GM12801 (cell line): Measurements from ENCODE around the gene RRAD.

ENCODE experiments used
- TF ChIP-seq, protein P1 (sequence below): IDR thresholded peaks from one replicate; pipeline ENCODE4 v1.5.1; 2011; ENCODE audit warnings: control low read depth; ENCODE audit not compliant: insufficient read length; ENCODE audit errors: extremely low read depth

RRAD gene

DNA sequence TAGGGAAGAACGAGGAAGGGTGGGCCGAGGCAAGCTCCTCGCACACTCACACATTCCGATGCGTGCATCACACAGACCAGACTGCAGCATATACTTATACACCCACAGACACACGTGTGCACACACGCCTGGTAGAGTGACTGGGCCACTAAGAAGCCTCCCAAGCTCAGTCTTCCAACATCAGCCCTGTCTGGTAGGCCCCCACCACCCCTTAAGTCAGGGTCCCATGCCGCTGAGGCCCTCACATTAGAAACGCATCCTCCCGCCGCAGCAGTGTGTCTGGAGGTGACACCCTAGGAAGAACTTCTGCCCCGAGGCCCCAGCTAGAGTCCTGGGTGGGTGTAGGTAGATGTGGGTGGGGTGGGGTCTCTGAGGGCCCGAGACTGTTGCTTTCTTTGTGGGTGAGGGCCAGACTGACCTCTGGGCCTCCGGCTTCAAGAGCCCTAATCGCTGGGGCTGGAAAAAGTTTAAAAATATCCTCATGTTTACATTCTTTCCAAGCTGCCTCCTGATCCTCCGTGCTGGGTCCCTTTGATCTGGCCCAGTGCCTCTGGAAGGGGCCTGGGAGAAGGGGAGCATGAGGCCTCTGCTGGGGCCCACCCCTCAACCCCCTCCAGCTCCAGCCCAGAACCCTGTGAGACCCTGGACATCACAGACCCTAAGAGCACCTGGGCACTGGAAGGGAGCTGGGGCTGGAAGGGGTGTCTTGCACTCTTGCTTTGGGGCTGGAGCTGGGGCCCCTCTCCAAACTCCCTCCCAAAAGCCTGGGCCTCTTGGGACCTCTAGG, 20.3 kb downstream of the RRAD start:
- TF ChIP-seq, protein P1, sequence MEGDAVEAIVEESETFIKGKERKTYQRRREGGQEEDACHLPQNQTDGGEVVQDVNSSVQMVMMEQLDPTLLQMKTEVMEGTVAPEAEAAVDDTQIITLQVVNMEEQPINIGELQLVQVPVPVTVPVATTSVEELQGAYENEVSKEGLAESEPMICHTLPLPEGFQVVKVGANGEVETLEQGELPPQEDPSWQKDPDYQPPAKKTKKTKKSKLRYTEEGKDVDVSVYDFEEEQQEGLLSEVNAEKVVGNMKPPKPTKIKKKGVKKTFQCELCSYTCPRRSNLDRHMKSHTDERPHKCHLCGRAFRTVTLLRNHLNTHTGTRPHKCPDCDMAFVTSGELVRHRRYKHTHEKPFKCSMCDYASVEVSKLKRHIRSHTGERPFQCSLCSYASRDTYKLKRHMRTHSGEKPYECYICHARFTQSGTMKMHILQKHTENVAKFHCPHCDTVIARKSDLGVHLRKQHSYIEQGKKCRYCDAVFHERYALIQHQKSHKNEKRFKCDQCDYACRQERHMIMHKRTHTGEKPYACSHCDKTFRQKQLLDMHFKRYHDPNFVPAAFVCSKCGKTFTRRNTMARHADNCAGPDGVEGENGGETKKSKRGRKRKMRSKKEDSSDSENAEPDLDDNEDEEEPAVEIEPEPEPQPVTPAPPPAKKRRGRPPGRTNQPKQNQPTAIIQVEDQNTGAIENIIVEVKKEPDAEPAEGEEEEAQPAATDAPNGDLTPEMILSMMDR = no peak

DNA sequence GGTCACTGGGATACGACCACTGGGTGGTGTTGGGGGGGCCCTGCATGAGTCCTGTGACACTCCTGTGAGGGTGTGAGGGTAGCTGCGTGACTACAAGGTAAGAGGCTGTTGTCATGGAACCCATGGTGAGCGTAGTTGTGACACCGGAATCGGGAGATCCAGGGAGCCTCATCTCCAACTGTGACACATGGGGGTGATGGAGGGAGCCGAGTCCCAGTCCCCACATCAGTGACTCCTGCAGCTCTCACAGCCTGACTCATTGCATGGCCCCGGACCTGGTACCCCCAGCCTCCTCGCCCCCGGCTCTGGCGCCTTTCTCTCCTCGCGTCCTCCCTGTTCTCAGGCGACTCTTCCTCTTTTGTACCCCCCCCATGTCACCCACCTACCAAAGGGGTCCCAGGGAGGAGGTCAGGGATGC, 20.9 kb downstream of the RRAD start:
- TF ChIP-seq, protein P1 = no peak

DNA sequence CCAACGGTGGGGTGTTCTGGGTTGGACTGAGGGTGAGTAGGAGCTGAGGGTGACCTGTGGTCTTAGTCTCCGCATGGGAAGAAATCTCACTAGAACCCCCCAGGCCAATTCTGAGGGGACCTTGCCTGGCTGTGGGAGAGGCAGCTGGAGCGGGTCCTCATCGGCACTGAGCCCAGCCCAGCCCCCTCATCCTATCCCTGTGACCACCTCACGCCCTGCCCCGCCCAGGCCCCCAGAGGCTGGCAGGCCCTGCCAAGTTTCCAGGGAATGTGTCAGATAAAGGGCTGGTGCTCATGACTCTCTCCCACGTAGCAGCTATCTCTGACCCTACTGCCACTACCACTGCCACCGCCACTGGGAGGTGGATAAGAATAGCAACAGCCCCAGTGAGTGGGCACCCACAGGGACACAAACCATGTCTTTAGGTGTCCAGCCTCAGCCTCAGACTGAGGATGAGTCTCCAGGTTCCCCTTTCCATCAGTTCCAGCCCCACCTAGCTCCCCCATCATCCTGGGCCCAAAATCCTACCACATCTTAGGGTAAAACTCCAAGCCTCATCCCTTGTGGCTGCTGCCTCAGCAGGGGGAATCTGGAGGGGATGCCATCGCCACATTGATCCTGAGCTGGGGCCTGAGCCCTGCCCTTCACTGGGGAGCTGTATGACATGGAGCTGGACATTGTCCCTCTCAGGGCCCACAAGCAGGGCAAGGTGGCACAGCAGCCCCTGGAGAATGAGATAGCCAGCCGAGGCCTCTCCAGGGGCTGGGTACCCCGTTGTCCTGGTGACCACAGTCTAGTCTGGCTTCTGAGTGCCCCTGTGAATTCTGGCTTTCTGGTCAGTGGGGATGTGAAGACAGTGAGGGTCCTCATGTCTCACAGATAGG, 21.5 kb downstream of the RRAD start:
- TF ChIP-seq, protein P1 = no peak

DNA sequence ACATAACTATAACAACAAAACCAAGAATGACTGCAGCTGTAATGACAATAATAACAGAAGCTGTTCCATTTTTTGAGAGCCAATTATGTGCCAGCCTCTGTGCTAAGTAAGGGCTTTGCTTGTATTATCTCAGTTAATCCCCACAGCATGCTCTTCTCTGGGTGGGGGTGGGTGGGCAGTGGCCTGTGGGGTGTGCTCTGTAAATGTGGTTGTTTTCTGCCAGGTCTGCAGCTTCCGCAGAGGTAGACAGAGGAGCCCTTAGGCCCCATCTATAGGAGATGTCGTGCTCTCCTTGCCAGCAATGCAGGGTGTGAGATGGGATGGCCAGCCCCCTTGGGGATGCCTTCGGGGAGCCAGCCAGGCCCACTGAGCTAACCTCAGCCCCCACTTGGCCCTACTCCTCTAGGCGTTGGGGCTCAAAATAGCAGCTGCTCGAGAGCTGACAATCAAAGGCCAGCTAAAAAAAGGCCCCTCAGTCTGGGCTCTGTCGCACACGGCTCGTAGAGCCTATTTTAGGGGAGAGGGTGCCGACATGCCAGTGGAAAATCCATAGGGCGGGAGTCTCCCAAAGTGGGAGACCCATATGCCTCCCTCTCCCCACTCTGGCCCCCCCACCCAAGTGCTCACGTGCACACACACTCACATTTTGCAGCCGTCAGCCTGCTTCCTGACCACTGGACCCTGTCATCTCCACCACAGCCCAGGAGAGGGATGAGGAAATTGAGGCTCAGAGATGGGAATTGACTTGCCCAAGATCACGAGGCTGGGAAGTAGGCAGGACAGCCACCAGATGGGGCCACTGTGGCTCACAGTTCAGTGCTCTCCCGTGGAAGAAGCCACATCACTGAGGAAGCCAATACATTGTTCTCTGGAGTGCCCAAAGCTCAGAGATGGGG, 22.4 kb downstream of the RRAD start:
- TF ChIP-seq, protein P1 = no peak

DNA sequence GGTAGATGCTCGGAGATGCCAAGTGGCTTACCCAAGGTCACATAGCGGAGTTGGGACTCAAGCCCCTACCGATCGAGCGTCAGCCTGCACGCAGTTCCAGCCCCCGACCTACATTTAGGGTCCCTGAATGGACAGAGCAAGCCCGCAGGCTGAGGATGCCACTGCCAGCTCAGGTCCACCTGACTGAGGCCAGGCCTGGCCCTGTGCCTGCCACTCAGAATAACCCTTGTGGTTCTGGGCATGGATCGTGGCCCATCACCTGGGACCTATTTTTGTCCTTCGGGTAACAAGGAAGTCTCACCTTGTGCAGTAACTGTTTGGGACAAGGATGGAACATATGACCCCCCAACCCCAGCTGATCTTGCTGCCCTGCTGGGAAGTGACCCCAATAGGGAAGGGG, 23.7 kb downstream of the RRAD start:
- TF ChIP-seq, protein P1 = no peak

DNA sequence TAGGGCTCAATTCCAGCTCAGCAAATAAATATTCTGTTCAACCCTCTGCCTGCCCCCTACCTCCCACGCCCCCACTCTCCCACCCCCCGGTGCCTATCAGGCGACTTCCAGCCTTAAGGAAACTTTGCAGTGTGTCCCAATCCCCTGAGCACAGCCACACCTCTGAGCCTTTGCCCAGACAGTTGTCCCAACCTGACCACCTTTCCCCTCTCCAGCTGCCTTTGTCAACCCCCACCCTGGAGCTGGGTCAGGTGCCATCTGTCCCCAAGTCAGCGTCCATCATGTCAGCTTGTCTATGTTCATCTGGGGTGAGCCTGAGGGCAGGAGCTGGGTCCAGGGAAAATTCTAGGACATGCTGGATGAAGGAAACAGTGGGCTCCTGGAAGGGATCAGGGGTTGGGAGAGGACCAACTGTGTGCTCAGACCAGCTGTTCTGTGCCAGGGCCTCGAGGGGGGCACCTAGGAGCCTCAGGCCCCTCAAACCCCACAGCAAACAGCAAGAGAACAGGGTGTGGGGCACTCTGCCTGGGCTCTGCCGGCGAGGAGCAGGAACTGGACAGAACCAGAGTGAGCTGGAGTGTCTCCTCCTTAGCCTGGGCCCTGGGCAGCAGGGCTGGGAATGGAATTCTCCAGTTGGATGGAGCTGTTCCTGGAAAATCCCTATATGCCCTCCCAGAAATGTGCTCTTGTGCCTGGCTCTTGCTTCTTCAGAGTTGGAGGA, 24.5 kb downstream of the RRAD start:
- TF ChIP-seq, protein P1 = no peak
